Epithelial cell of proximal tubule (primary cell): ENCODE measurements around the gene RNF150. TPM values are rescaled to one million over a fixed set of nuclear protein-coding genes. Genes with fewer than 3 reads are reported as not detected.

Source experiments
- DNase-seq: peaks from one replicate; pipeline ENCODE4 v3.0.0-alpha.2; 2011; ENCODE audit warnings: low read depth
- H3K4me3 ChIP-seq: 2 replicates; pipeline ENCODE4 v1.5.1; 2011; ENCODE audit warnings: low read depth, mild to moderate bottlenecking, low read length
- CTCF ChIP-seq: conservative IDR thresholded peaks from 2 replicates; pipeline ENCODE4 v1.5.1; 2012; ENCODE audit warnings: low read depth, mild to moderate bottlenecking, low read length
- total RNA-seq: library from RNA; depleted of rRNA; stranded (reverse); fragments of >200 nt; gene quantifications from 2 replicates; pipeline ENCODE4 v1.2.3, GENCODE V29; 2015

The RNF150 gene
- total RNA-seq, 1 donor from 2014 or later: 0.69 TPM

- no peak for TF ChIP-seq CTCF
- H3K4me3 ChIP-seq: no peak overlapping the region
- no peak for DNase-seq
Measured at GRCh38 chr4:141021397-141022110, 111.7 kb downstream of the RNF150 start.

GRCh38 chr4:141020801-141021261 is 112.4 kb downstream of the RNF150 start:
- no peak for DNase-seq
- H3K4me3 ChIP-seq: no peak overlapping the region
- no peak for TF ChIP-seq CTCF

- no peak overlapping the region for H3K4me3 ChIP-seq
- no peak for DNase-seq
- TF ChIP-seq CTCF: no peak
Measured at GRCh38 chr4:141019768-141020167, 113.5 kb downstream of the RNF150 start.

- no peak for DNase-seq
- no peak overlapping the region for H3K4me3 ChIP-seq
- no peak for TF ChIP-seq CTCF
Measured at GRCh38 chr4:141016117-141016798, 117.0 kb downstream of the RNF150 start.

- no peak for TF ChIP-seq CTCF
Measured at GRCh38 chr4:141013899-141014298, 119.4 kb downstream of the RNF150 start.

GRCh38 chr4:141011901-141012315 is 121.4 kb downstream of the RNF150 start:
- DNase-seq: no peak
- TF ChIP-seq CTCF: no peak
- no peak overlapping the region for H3K4me3 ChIP-seq

More at GRCh38 chr4:141013899-141014298, 119.4 kb downstream of the RNF150 start:
- DNase-seq: no peak
- no peak overlapping the region for H3K4me3 ChIP-seq

- no peak for DNase-seq
- H3K4me3 ChIP-seq: no peak overlapping the region
- TF ChIP-seq CTCF: no peak
Measured at GRCh38 chr4:141009931-141010330, 123.3 kb downstream of the RNF150 start.
